Mucosa of descending colon (tissue), 3 donors: ENCODE results near the gene ADM5. TPM values are rescaled to one million over a fixed set of nuclear protein-coding genes. Genes with fewer than 3 reads are reported as not detected.
A peak's percentile ranks its signal among the peaks of the same experiment; 100 is the strongest.

Source experiments
- ATAC-seq: fragments of 200-7000 bp; cut with Tn5 transposase; one replicate; pipeline ENCODE4 v1.9.1; 2020; ENCODE audit warnings: mild to moderate bottlenecking, moderate library complexity
- DNase-seq, 3 donors: peaks; one replicate each; pipeline ENCODE4 v3.0.0-alpha.2; 2020
- H3K36me3 ChIP-seq: fragments of 200-600 bp; one replicate; pipeline ENCODE4 v1.8.0; 2021; ENCODE audit warnings: low read depth, mild to moderate bottlenecking
- H3K4me1 ChIP-seq: fragments of 200-600 bp; one replicate; pipeline ENCODE4 v1.8.0; 2021; ENCODE audit warnings: low read depth, mild to moderate bottlenecking
- H3K4me3 ChIP-seq: fragments of 200-600 bp; one replicate; pipeline ENCODE4 v1.8.0; 2021; ENCODE audit warnings: mild to moderate bottlenecking
- H3K9me3 ChIP-seq: fragments of 200-600 bp; one replicate; pipeline ENCODE4 v1.8.0; 2021; ENCODE audit warnings: mild to moderate bottlenecking
- intact Hi-C, 2 donors: fragments of 100-400 bp; cut with DNase I in 1 of 2; cut with micrococcal nuclease in 1 of 2; formaldehyde crosslinking; loops; one replicate each; pipeline versions ENCODE4 v1.11.0 to v1.11.1; 2022; cut with DNase I, micrococcal nuclease
- total RNA-seq, 3 donors: library from RNA; stranded (reverse); fragmentation: NEBNext Ultra II Directional in 2 of 3; extraction: Animal tissue kit (Norgen Biotek cat#: 25700) in 2 of 3; gene quantifications; one replicate each; pipeline versions ENCODE4 v1.2.1 to v1.2.4, GENCODE V29; 2021 to 2023
- TF ChIP-seq, protein P1 (sequence below): fragments of 200-600 bp; IDR thresholded peaks from one replicate; pipeline ENCODE4 v1.8.0; 2022; ENCODE audit warnings: antibody characterized with exemption, mild to moderate bottlenecking
- donor health status: DM: no; HTN: no; CAD: no; lungs with moderate emphysema.
- donor health status: DM: no; HTN: no; CAD: no.
- donor health status: DM: no; HTN: yes; CAD: no.

ADM5 gene
- total RNA-seq, 3 donors from 2014 or later = 0.69 to 1.3 (median 1.2) TPM

DNA sequence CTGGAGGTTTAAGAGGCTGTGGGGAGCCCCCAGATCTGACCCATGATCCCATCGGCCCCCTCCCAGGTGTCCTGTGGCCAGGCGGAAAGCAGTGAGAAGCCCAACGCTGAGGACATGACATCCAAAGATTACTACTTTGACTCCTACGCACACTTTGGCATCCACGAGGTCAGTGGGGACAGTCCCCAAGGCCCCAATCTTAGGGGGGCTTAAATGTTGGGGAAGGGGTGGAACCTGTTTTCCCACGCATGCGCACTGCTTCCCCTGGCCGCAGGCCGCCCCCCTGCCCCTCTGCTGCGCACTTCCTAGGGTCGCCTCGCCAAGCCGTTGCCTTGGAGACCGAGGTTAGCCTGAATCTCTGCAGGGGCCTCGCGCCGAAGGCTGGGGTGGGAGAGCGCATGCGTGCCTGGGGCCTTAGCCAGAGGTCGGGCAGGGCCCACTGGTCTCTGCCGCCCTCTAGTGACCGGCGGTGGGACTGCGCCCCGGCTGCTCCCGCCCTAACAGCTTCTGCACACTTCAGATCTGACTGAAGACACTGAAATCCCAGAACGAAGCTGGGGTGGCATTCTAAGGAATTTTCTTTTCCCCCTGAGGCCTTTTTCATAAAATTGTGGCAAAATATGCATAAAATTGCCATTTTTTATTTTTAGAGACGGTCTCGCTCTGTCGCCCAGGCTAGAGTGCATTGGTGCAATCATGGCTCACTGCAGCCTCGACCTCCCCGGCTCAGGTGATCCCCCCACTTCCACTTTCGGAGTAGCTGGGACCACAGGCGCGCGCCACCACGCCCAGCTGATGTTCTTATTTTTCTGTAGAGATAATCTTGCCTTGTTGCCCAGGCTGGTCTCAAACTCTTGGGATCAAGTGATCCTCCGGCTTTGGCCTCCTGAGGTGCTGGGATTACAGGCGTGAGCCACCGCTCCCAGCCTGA lies 8.7 kb upstream of the ADM5 start:
- Histone ChIP-seq H3K4me1 (peaks cover 27% of the 10 kb centered on the region), H3K4me3 (no peak overlapping the region), H3K36me3 (peaks cover 6% of the 10 kb centered on the region), H3K9me3 (no peaks in the 10 kb centered on the region)
- ATAC-seq = peak; percentile 49
- intact Hi-C loops = loop anchor here in 1 of 2 donors (10.0 kb wide), 1 partner anchor 96 kb away; the partner anchor contains the start of genes NOSIP and PRRG2
- peak; percentile 91 to 96 (median 95) for DNase-seq
- TF ChIP-seq, protein P1, sequence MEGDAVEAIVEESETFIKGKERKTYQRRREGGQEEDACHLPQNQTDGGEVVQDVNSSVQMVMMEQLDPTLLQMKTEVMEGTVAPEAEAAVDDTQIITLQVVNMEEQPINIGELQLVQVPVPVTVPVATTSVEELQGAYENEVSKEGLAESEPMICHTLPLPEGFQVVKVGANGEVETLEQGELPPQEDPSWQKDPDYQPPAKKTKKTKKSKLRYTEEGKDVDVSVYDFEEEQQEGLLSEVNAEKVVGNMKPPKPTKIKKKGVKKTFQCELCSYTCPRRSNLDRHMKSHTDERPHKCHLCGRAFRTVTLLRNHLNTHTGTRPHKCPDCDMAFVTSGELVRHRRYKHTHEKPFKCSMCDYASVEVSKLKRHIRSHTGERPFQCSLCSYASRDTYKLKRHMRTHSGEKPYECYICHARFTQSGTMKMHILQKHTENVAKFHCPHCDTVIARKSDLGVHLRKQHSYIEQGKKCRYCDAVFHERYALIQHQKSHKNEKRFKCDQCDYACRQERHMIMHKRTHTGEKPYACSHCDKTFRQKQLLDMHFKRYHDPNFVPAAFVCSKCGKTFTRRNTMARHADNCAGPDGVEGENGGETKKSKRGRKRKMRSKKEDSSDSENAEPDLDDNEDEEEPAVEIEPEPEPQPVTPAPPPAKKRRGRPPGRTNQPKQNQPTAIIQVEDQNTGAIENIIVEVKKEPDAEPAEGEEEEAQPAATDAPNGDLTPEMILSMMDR = peak; percentile 100

DNA sequence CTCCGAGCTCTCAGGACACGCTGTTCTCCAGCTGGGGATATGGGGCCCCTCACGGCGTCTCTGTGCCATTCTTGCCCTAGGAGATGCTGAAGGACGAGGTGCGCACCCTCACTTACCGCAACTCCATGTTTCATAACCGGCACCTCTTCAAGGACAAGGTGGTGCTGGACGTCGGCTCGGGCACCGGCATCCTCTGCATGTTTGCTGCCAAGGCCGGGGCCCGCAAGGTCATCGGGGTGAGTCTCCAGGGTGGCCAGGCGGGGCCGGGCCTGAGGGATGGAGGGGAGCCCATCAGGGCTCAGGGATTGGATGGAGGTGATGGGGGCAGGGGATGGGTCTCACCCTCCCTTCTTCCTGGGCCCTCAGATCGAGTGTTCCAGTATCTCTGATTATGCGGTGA lies 7.6 kb upstream of the ADM5 start:
- TF ChIP-seq, protein P1 = no peak
- peak in 1 of 3 donors; percentile 59 for DNase-seq
- Histone ChIP-seq H3K4me3 (no peak overlapping the region), H3K36me3 (peaks cover 3% of the 10 kb centered on the region), H3K9me3 (no peaks in the 10 kb centered on the region), H3K4me1 (peaks cover 23% of the 10 kb centered on the region)
- no peak for ATAC-seq
- intact Hi-C loops = loop anchor here in 1 of 2 donors (10.0 kb wide), 1 partner anchor 97 kb away; the partner anchor contains the start of genes NOSIP and PRRG2

DNA sequence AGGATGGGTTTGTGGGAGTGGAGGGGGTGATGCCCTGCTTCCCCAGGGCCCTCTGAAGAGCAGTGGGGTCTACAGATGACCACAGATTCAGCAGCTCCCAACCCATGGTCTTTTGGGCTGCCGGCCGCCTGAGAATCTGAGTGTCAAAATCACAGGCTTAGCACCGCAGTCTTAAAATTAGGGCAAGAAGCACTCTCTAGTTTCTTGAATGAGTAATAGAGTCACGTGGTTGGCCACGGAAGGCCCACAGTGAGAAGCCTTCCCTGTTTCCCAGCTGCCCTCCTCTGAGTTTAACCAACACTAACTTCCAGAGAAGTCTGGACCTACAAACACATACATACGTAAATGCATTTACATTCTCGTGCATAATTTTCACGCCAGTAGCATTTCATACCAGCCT lies 7.1 kb upstream of the ADM5 start:
- H3K36me3 ChIP-seq = no peaks in the 10 kb centered on the region
- no peaks in the 10 kb centered on the region for H3K9me3 ChIP-seq
- DNase-seq (no peak), ATAC-seq (no peak)
- H3K4me1 ChIP-seq = peaks cover 22% of the 10 kb centered on the region
- no peak overlapping the region for H3K4me3 ChIP-seq
- TF ChIP-seq, protein P1 = no peak
- intact Hi-C loops = loop anchor here in 1 of 2 donors (10.0 kb wide), 1 partner anchor 97 kb away; the partner anchor contains the start of genes NOSIP and PRRG2

DNA sequence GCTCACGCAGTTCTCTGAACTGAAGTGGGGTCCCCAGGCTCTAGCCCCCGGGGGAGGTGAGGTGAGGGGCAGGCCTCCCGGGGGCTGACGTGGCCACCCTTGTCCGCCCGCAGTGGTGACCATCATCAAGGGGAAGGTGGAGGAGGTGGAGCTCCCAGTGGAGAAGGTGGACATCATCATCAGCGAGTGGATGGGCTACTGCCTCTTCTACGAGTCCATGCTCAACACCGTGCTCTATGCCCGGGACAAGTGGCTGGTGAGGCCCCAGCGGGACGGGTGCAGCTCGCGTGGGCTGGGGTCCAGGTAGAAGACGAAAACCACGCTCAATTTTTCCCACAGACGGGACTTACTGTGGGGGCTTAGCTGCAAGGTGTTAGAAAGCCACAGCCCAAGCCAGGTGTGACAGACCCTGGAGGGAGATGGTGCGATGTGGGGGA lies 5.6 kb upstream of the ADM5 start:
- H3K36me3 ChIP-seq = no peaks in the 10 kb centered on the region
- TF ChIP-seq, protein P1 = no peak
- intact Hi-C loops = loop anchor here in 1 of 2 donors (10.0 kb wide), 1 partner anchor 99 kb away; the partner anchor contains the start of genes NOSIP and PRRG2
- no peak for DNase-seq
- no peaks in the 10 kb centered on the region for H3K9me3 ChIP-seq
- ATAC-seq = no peak
- H3K4me1 ChIP-seq = peaks cover 17% of the 10 kb centered on the region
- H3K4me3 ChIP-seq = no peak overlapping the region

DNA sequence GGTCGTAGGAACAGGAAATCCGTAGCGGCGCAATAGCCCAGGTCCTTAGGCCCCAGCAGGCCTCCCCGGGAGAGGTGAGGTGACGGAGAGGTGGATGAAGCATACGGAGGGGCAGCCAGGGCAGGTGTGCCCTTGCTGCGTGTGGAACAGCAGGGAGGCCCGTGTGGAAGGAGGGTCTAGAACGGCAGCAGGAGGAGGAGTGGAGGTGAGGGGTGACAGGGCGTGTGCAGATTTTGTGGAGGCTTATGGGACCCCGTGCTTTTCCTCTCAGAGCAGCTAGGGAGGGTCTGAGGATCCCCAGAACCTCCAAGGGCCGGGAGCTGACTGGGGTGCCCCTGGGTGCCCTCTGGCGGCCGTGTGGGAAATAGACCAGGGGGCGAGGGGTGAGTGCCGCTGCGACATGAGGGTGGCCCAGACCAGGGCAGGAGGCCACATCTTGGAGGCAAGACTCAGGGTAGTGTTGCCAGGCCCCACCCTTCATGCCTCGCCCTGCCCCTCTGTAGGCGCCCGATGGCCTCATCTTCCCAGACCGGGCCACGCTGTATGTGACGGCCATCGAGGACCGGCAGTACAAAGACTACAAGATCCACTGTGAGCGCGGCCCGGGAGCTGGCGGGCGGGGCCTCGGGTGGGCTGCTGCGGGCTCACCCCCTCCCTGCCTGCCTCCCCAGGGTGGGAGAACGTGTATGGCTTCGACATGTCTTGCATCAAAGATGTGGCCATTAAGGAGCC lies 5.0 kb upstream of the ADM5 start:
- intact Hi-C loops = loop anchor here in 1 of 2 donors (10.0 kb wide), 1 partner anchor 100 kb away; the partner anchor contains the start of genes NOSIP and PRRG2
- ATAC-seq (peak; percentile 36), DNase-seq (no peak)
- TF ChIP-seq, protein P1 = peak; percentile 23
- Histone ChIP-seq H3K4me3 (no peak overlapping the region), H3K4me1 (peaks cover 16% of the 10 kb centered on the region), H3K9me3 (no peaks in the 10 kb centered on the region), H3K36me3 (no peaks in the 10 kb centered on the region)
